K562 (cell line): ENCODE results near the gene FGF22. TPM values are rescaled to one million over a fixed set of nuclear protein-coding genes. Genes with fewer than 3 reads are reported as not detected.
A peak's percentile ranks its signal among the peaks of the same experiment; 100 is the strongest.

Source experiments
- ATAC-seq: fragments of 200-7000 bp; cut with Tn5 transposase; 3 replicates; pipeline ENCODE4 v1.9.1; 2020; ENCODE audit warnings: moderate library complexity
- BruUV-seq: library from RNA; stranded (reverse); fragments of 400-500 nt; replicated peaks from 2 replicates; lab custom pipeline; 2021; lab: Mats Ljungman, UMichigan
- CTCF ChIA-PET: fragments of 300-600 bp; formaldehyde crosslinking; extraction: SDS; loops from one replicate; lab custom pipeline; 2021; ENCODE audit warnings: low intra/inter-chr PET ratio; lab: Yijun Ruan, JAX
- POLR2A ChIA-PET: fragments of 300-600, 350-650 bp; sonication (Branson Sonifier 250); formaldehyde crosslinking; extraction: SDS; loops from one replicate; lab custom pipeline; 2021; ENCODE audit warnings: antibody characterized with exemption, inconsistent platforms; lab: Yijun Ruan, JAX
- DNase-seq, 4 experiments: peaks; one replicate each; pipeline versions ENCODE4 v3.0.0 to v3.0.0-alpha.2; 2011 to 2018; ENCODE audit warnings: low spot score in 3 of 4, mixed read lengths in 3 of 4; ENCODE audit errors: extremely low read depth in 1 of 4
- FAIRE-seq: peaks from 2 replicates; lab custom pipeline; 2011; peaks lifted over from hg19 to GRCh38; lab: Jason Lieb, UNC
- H2AFZ ChIP-seq: 2 replicates; pipeline ENCODE4 v1.6.0; 2011; ENCODE audit warnings: low read depth, low read length, control low read depth, inconsistent platforms
- H3K27ac ChIP-seq: fragments of 200-600 bp; 3 replicates; pipeline ENCODE4 v1.8.0; 2011; ENCODE audit warnings: low read depth, mild to moderate bottlenecking, control low read depth, inconsistent platforms, low read length, moderate library complexity, mixed read lengths; ENCODE audit errors: extremely low read depth
- H3K27me3 ChIP-seq, 2 experiments: fragments of 300-600 bp in 1 of 2; 2 replicates in 1 of 2; 3 replicates in 1 of 2; pipeline versions ENCODE4 v1.6.0 to v1.8.0; 2011; ENCODE audit warnings: inconsistent platforms in 2 of 2, low read length in 2 of 2, mild to moderate bottlenecking in 1 of 2, mixed read lengths in 1 of 2, moderate library complexity in 1 of 2; ENCODE audit not compliant: control insufficient read depth in 2 of 2, insufficient read depth in 2 of 2
- H3K36me3 ChIP-seq: fragments of 300-600 bp; 3 replicates; pipeline ENCODE4 v1.8.0; 2011; ENCODE audit warnings: mild to moderate bottlenecking, low read length, inconsistent platforms; ENCODE audit not compliant: control insufficient read depth, insufficient read depth
- H3K4me1 ChIP-seq, 2 experiments: fragments of 200-600 bp in 1 of 2; replicated peaks in 1 of 2; 2 replicates in 1 of 2; 3 replicates in 1 of 2; pipeline versions ENCODE4 v1.5.1 to v1.8.0; 2011; ENCODE audit warnings: inconsistent platforms in 2 of 2, low read length in 2 of 2, mild to moderate bottlenecking in 1 of 2, mixed read lengths in 1 of 2, moderate library complexity in 1 of 2; ENCODE audit not compliant: control insufficient read depth in 2 of 2, insufficient read depth in 2 of 2
- H3K4me2 ChIP-seq: 2 replicates; pipeline ENCODE4 v1.6.1; 2011; ENCODE audit warnings: low read length, control low read depth, inconsistent platforms, mixed read lengths; ENCODE audit not compliant: insufficient read depth
- H3K4me3 ChIP-seq: fragments of 200-600 bp; sonication (generic), shearing (Covaris generic); 2 replicates; pipeline ENCODE4 v1.5.1; 2016; ENCODE audit warnings: control low read depth, inconsistent platforms
- H3K79me2 ChIP-seq: fragments of 200-600 bp; 3 replicates; pipeline ENCODE4 v1.8.0; 2011; ENCODE audit warnings: low read length, inconsistent platforms; ENCODE audit not compliant: control insufficient read depth, insufficient read depth
- H3K9ac ChIP-seq, 2 experiments: 2 replicates each; pipeline versions ENCODE4 v1.6.0 to v1.6.1; 2011; ENCODE audit warnings: low read depth in 2 of 2, low read length in 2 of 2, control low read depth in 1 of 2, inconsistent platforms in 1 of 2, mild to moderate bottlenecking in 1 of 2, mixed read lengths in 1 of 2; ENCODE audit not compliant: insufficient read depth in 1 of 2
- H3K9me1 ChIP-seq: one replicate; pipeline ENCODE4 v1.6.0; 2011; ENCODE audit warnings: inconsistent platforms, mild to moderate bottlenecking, low read length, moderate library complexity; ENCODE audit not compliant: control insufficient read depth, insufficient read depth
- H3K9me3 ChIP-seq: replicated peaks from 2 replicates; pipeline ENCODE4 v1.5.1; 2011; ENCODE audit warnings: low read depth, low read length, inconsistent platforms; ENCODE audit not compliant: control insufficient read depth, insufficient read depth
- H4K20me1 ChIP-seq: replicated peaks from 2 replicates; pipeline ENCODE4 v1.6.1; 2011; ENCODE audit warnings: low read length, inconsistent platforms, mixed read lengths; ENCODE audit not compliant: control insufficient read depth, insufficient read depth
- BCL6 ChIP-seq: fragments of 250-450 bp; sonication (Bioruptor Pico); IDR thresholded peaks from 2 replicates; pipeline ENCODE4 v1.4.0; 2020
- CHD1 ChIP-seq: fragments of 200-600 bp; sonication (generic); IDR thresholded peaks from one replicate; pipeline ENCODE4 v1.6.1; 2012; ENCODE audit warnings: mild to moderate bottlenecking, moderate library complexity, low read length, inconsistent platforms
- CREB1 ChIP-seq, 2 experiments: sonication (generic) in 1 of 2; formaldehyde crosslinking in 1 of 2; IDR thresholded peaks; 2 replicates each; pipeline versions ENCODE4 v1.6.1 to v1.8.0; 2012 to 2022; ENCODE audit warnings: inconsistent platforms in 1 of 2, mild to moderate bottlenecking in 1 of 2, missing genetic modification reagents in 1 of 2, moderate library complexity in 1 of 2
- HDAC8 ChIP-seq: fragments of 450-650 bp; IDR thresholded peaks from 2 replicates; pipeline ENCODE4 v1.6.1; 2016; ENCODE audit warnings: mild to moderate bottlenecking, missing genetic modification characterization, moderate library complexity, missing compliant biosample characterization
- POU5F1 ChIP-seq: fragments of 150-350 bp; IDR thresholded peaks from 2 replicates; pipeline ENCODE4 v1.6.1; 2014; ENCODE audit warnings: borderline replicate concordance, low read length, low read depth, mild to moderate bottlenecking; ENCODE audit not compliant: partially characterized antibody
- RB1 ChIP-seq: fragments of 450-650 bp; IDR thresholded peaks from 2 replicates; pipeline ENCODE4 v1.6.1; 2017; ENCODE audit warnings: low read depth, mild to moderate bottlenecking
- SIN3A ChIP-seq, 2 experiments: fragments of 150-350 bp in 1 of 2; IDR thresholded peaks; 2 replicates each; pipeline ENCODE4 v1.6.1; 2011 to 2016; ENCODE audit warnings: borderline replicate concordance in 2 of 2, low read depth in 2 of 2, low read length in 2 of 2, mild to moderate bottlenecking in 2 of 2, moderate library complexity in 2 of 2; ENCODE audit not compliant: control insufficient read depth in 1 of 2
- SIN3B ChIP-seq: fragments of 450-650 bp; IDR thresholded peaks from 2 replicates; pipeline ENCODE4 v1.6.1; 2017; ENCODE audit warnings: low read depth, mild to moderate bottlenecking, moderate library complexity
- TEAD1 ChIP-seq, 2 experiments: fragments of 450-650 bp in 1 of 2; sonication (generic) in 1 of 2; formaldehyde crosslinking; IDR thresholded peaks; 2 replicates each; pipeline versions ENCODE4 v1.4.0 to v1.8.0; 2020 to 2022; ENCODE audit warnings: mild to moderate bottlenecking in 2 of 2, missing genetic modification reagents in 1 of 2
- ZFX ChIP-seq: sonication (generic); formaldehyde crosslinking; IDR thresholded peaks from 2 replicates; pipeline ENCODE4 v1.8.0; 2022; ENCODE audit warnings: mild to moderate bottlenecking, missing genetic modification reagents, moderate library complexity
- ZNF24 ChIP-seq: fragments of 450-650 bp; IDR thresholded peaks from 2 replicates; pipeline ENCODE4 v1.6.1; 2016
- WGBS: fragments of 100-300 bp; shearing (Covaris generic); methylation state at CpG from one replicate; pipeline ENCODE4 v1.1.6; 2016; ENCODE audit warnings: low coverage, mixed read lengths; ENCODE audit not compliant: insufficient coverage; ENCODE audit errors: missing lambda C conversion rate; 5-methylcytosine and 5-hydroxymethylcytosine counted together
- in situ Hi-C: fragments of 300-500 bp; cut with MboI; formaldehyde crosslinking; loops from 4 replicates; pipeline ENCODE4 v1.15.0; 2018; ENCODE audit warnings: inconsistent platforms, mixed read lengths
- intact Hi-C: fragments of 100-400 bp; cut with micrococcal nuclease; formaldehyde crosslinking; loops from 2 replicates; pipeline ENCODE4 v1.14.2; 2022
- polyA plus RNA-seq, 8 experiments: library from polyadenylated mRNA; depleted of rRNA in 4 of 8; stranded (reverse) in 5 of 8; unstranded in 3 of 8; fragments of >200 nt; fragmentation: Nextera tagmentation in 2 of 8; fragmentation: Illumina TruSeq in 1 of 8; extraction: Ambion mirVana in 2 of 8; extraction: Trizol in 1 of 8; gene quantifications; 2 replicates each; pipeline versions ENCODE4 v1.2.1 to v1.2.3, GENCODE V29; 2011 to 2014; ENCODE audit warnings: inconsistent platforms in 1 of 8, missing spikeins in 1 of 8
- total RNA-seq, 7 experiments: library from RNA; depleted of rRNA in 6 of 7; stranded (reverse); fragments of >200 nt in 6 of 7; fragmentation: Illumina TruSeq in 2 of 7; extraction: Trizol in 2 of 7; gene quantifications; 2 replicates each; pipeline versions ENCODE4 v1.2.1 to v1.2.3, GENCODE V29; 2011 to 2021; ENCODE audit warnings: low replicate concordance in 1 of 7
- TF ChIP-seq, protein P1 (sequence below): sonication (generic); formaldehyde crosslinking; IDR thresholded peaks from 2 replicates; pipeline ENCODE4 v1.8.0; 2022; ENCODE audit warnings: mild to moderate bottlenecking, missing genetic modification reagents
- TF ChIP-seq, protein P2 (sequence below): fragments of 450-650 bp; IDR thresholded peaks from 2 replicates; pipeline ENCODE4 v1.6.1; 2018; ENCODE audit not compliant: partially characterized antibody

The FGF22 gene
- total and polyA plus RNA-seq, 9 of the 15 experiments (the other 6 are each of a cell fraction or from before 2014, with no cell fraction given) = 0.14 to 2.2 (median 0.86) TPM; not detected in 4

DNA sequence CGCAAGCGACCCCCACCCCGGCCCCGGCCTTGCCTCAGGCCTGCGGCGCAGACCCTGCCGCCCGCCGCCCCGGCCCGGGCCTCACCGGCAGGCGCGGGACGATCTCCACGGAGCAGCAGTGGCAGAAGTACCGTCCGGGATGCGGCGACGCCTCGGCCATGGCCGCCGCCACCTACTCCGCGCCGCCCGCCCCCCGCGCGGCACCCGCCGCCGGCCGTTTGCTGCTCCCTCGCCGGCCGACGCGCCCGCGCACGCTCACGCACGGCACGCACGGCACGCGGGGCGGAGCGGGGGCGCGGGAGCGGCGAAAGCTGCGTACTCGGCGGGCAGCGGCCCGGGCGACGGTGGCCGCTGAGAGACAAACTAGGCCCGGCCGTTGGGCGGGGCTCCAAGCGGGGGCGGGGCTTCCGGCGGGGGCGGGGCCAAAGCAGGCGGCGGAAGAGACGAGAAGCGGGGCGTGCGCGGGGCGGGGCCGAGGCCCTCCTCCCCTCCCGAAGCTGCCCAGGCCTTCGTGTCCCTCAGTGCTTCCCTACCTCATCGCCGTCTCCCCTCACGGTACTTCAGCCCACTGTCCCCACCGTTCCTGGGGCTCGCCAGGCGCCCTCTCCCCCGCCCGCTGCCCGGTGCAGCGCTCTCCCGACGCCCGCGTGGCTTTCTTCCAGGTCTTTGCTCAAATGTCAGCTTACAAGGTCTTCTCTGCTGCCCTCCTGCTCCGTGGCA, 23.4 kb downstream of the FGF22 start, which contains the start of gene RNF126:
Gene RNF126, minus strand, starts transcription at position 253 of the 720 bp plus-strand sequence. Its CDS starts 93 bp downstream, at position 160.
- ATAC-seq (peak; percentile 83), FAIRE-seq (peak; percentile 71), DNase-seq (peak; percentile 93 to 96 (median 94))
- H3K36me3 ChIP-seq = peaks cover 35% of the 10 kb centered on the region; the same call in 2 of the 3 replicates
- WGBS = 9% methylated on average over 47 of the region's 97 CpGs
- intact Hi-C loops (no loop called here), in situ Hi-C loops (no loop called here)
- CTCF ChIA-PET = no interaction called here
- peak within 1 kb of the TSS; percentile 99 for H2AFZ ChIP-seq
- POLR2A ChIA-PET = interaction anchor here (0.6 to 1.0 kb wide), 7 partner anchors 8 to 530 kb away, joined by 3 to 5 read pairs (median 3); partner anchors contain the start of gene FSTL3
- peaks cover 38% of the 10 kb centered on the region for H4K20me1 ChIP-seq
- H3K4me1 ChIP-seq = peaks cover 21 to 61% of the 10 kb centered on the region in 2 experiments
- peaks cover 49% of the 10 kb centered on the region for H3K79me2 ChIP-seq
- peak within 1 kb of the TSS; percentile 88 for H3K4me2 ChIP-seq
- peak within 1 kb of the TSS; percentile 98 for H3K27ac ChIP-seq
- peaks cover 12% of the 10 kb centered on the region for H3K9me3 ChIP-seq
- peak within 1 kb of the TSS; percentile 100 for H3K4me3 ChIP-seq
- peaks cover 14% of the 10 kb centered on the region for H3K9me1 ChIP-seq
- H3K9ac ChIP-seq = peak within 1 kb of the TSS; percentile 97
- BruUV-seq = no TSS peak
- H3K27me3 ChIP-seq = no peaks in the 10 kb centered on the region
- peak in 1 of 2 experiments; percentile 70; a peak in 2 of 4 replicates for TF ChIP-seq SIN3A (IDR thresholded peaks at IDR 0.05; ENCODE audit: borderline replicate concordance in 2 of 2, control insufficient read depth in 1 of 2, low read depth in 2 of 2, low read length in 2 of 2)
- TF ChIP-seq CREB1 (IDR thresholded peaks at IDR 0.05) = peak; percentile 53; the same call in 1 of the 2 replicates
- TF ChIP-seq CREB1 (CRISPR knock-in tag; IDR thresholded peaks at IDR 0.05) = no peak
- TF ChIP-seq, protein P1, sequence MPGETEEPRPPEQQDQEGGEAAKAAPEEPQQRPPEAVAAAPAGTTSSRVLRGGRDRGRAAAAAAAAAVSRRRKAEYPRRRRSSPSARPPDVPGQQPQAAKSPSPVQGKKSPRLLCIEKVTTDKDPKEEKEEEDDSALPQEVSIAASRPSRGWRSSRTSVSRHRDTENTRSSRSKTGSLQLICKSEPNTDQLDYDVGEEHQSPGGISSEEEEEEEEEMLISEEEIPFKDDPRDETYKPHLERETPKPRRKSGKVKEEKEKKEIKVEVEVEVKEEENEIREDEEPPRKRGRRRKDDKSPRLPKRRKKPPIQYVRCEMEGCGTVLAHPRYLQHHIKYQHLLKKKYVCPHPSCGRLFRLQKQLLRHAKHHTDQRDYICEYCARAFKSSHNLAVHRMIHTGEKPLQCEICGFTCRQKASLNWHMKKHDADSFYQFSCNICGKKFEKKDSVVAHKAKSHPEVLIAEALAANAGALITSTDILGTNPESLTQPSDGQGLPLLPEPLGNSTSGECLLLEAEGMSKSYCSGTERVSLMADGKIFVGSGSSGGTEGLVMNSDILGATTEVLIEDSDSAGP = 0 out of 2 replicates have a peak, but pooled peaks have one; percentile 52
- no peak for TF ChIP-seq BCL6 (CRISPR knock-in tag)
- no peak for TF ChIP-seq TEAD1 (CRISPR knock-in tag; IDR thresholded peaks at IDR 0.05)
- peak; percentile 86; the same call in 1 of the 2 replicates for TF ChIP-seq RB1
- no peak for TF ChIP-seq HDAC8 (tag)
- peak; percentile 80 for TF ChIP-seq CHD1
- TF ChIP-seq ZFX (CRISPR knock-in tag) = 0 out of 2 replicates have a peak, but pooled peaks have one; percentile 12
- TF ChIP-seq ZNF24 = peak; percentile 52; the same call in 1 of the 2 replicates
- TF ChIP-seq POU5F1 = peak; percentile 74
- TF ChIP-seq, protein P2, sequence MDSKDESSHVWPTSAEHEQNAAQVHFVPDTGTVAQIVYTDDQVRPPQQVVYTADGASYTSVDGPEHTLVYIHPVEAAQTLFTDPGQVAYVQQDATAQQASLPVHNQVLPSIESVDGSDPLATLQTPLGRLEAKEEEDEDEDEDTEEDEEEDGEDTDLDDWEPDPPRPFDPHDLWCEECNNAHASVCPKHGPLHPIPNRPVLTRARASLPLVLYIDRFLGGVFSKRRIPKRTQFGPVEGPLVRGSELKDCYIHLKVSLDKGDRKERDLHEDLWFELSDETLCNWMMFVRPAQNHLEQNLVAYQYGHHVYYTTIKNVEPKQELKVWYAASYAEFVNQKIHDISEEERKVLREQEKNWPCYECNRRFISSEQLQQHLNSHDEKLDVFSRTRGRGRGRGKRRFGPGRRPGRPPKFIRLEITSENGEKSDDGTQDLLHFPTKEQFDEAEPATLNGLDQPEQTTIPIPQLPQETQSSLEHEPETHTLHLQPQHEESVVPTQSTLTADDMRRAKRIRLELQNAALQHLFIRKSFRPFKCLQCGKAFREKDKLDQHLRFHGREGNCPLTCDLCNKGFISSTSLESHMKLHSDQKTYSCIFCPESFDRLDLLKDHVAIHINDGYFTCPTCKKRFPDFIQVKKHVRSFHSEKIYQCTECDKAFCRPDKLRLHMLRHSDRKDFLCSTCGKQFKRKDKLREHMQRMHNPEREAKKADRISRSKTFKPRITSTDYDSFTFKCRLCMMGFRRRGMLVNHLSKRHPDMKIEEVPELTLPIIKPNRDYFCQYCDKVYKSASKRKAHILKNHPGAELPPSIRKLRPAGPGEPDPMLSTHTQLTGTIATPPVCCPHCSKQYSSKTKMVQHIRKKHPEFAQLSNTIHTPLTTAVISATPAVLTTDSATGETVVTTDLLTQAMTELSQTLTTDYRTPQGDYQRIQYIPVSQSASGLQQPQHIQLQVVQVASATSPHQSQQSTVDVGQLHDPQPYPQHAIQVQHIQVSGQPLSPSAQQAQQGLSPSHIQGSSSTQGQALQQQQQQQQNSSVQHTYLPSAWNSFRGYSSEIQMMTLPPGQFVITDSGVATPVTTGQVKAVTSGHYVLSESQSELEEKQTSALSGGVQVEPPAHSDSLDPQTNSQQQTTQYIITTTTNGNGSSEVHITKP = no peak
- peak; percentile 64 for TF ChIP-seq SIN3B
